GM13976 (cell line): ENCODE data around the gene EPHB3.
A peak's percentile ranks its signal among the peaks of the same experiment; 100 is the strongest.

ENCODE experiments used
- DNase-seq: peaks from one replicate; pipeline ENCODE4 v3.0.0; 2012; ENCODE audit warnings: low spot score
- CTCF ChIP-seq: IDR thresholded peaks from 2 replicates; pipeline ENCODE4 v1.5.1; 2012; ENCODE audit warnings: borderline replicate concordance, mild to moderate bottlenecking; ENCODE audit not compliant: insufficient read depth; ENCODE audit errors: extremely low read depth, missing control alignments, control extremely low read depth
- in situ Hi-C: fragments of 300-500 bp; cut with MboI; formaldehyde crosslinking; loops from one replicate; pipeline ENCODE4 v1.12.0; 2022; ENCODE audit warnings: low sequenced_read_pairs, mixed read lengths, inconsistent platforms; ENCODE audit not compliant: unreplicated experiment

Gene EPHB3

DNA sequence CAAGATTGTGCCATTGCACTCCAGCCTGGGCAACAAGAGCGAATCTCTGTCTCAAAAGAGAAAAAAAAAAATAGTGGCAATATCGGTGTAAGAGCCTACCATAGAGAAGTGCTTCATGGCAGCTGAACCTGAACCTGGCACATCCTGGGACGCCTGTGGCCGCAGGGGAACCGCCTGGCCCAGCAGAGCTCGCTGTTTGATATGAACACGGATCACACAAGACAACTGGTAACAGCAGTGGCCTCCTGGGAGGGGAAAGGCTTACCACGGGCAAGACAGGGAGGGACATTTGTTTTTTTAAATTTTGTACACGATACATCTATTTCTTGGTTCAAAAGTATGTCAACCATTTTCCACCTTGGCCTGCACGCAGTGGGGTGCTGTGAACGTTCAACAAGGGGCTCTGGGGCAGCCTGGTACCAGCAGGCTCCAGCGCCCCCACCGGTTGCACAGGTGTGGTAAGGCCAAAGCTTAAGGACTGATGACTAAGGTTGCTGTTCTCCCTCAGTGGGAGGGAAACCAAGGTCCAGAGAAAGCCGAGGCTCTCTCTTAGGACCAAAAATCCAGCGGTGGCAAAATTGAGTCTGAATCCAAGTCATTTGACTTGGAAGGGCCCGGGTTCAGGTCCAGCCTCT is 21.7 kb upstream of the EPHB3 start:
- in situ Hi-C loops, result no loop called here
- TF ChIP-seq CTCF, result no peak
- DNase-seq, result no peak

GRCh38 chr3:184540777-184541681 is 20.6 kb upstream of the EPHB3 start:
- in situ Hi-C loops, result no loop called here
- peak; percentile 66 for DNase-seq
- peak; percentile 77 for TF ChIP-seq CTCF

- no peak for TF ChIP-seq CTCF
- in situ Hi-C loops, result no loop called here
- no peak for DNase-seq
Measured at GRCh38 chr3:184541886-184542562, 19.6 kb upstream of the EPHB3 start.

DNA sequence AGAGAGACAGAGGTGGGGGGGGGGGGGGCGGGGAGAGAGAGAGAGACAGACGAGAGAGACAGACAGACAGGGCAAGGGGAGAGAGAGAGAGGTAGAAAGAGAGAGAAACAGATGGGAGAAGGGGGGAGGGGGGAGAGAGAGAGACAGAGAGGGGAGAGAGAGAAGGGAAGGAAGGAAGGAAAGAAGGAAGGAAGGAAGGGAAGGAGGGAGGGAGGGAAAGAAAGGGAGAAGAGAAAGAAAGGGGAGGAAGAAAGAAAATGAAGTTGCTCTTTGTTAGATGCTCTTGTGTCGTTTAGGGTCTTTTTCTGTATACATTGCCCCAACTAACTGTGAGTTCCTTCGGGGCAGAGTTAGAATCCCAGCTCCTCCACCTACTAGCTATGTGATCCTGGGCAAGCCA is 19.0 kb upstream of the EPHB3 start:
- DNase-seq, result no peak
- in situ Hi-C loops, result no loop called here

DNA sequence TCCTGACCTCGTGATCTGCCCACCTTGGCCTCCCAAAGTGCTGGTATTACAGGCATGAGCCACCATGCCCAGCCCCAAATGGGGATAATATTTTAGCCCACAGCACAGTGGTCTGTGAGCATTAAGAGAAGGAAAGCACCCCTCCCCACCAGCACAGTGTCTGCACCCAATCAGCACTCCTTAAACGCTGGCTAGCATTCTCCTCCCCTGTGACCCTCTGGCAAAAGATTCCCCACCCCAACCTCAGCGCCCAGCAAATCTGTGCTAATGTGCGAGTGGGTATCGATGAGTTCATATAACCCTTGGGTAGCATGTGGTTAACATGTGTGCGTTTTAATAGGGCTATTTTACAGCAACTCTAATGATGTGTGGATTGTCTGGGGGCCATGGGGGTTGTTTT is 18.3 kb upstream of the EPHB3 start:
- DNase-seq, result no peak
- no peak for TF ChIP-seq CTCF
- in situ Hi-C loops, result no loop called here

More for the DNA sequence above, 19.0 kb upstream of the EPHB3 start:
- TF ChIP-seq CTCF, result no peak

DNA sequence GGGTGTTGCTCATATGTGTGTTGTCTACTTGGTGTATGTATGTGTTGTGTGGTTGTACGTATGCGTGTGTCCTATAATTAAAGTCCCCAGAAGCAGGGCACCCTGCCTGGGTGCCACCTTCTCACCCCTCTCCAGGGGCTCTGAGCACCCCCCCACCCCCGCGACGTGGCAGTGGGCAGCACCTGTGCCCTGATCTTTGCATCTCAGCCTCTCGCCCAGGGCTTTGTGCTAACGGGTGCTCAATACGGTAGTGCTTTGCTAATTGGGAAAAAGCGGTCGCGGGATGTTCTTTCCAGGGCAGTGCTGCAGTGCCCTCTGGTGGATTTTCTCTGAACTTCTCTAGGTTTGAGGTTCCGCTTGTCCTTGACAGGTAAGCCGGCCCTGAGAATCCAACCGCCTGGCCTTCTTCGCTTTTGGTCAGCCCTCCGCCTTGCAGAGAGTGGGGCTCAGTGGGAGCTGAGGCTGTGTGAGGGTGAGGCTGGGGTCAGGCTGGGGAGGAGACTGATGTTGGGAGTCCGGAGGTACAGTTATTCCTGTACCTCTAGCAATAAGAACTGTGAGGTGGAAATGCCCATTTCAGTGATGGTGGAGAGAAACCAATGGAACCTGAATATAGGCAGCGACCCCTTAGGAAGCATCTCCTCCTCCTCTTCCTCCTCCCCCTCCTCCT is 17.6 kb upstream of the EPHB3 start:
- DNase-seq, result peak; percentile 88
- in situ Hi-C loops, result no loop called here
- peak; percentile 72 for TF ChIP-seq CTCF
